SK-N-MC (cell line): ENCODE measurements around the gene MEIOB.

Source experiments
- EZH2 ChIP-seq: fragments of 200-600 bp; sonication (generic); IDR thresholded peaks from one replicate; pipeline ENCODE4 v1.6.1; 2017; ENCODE audit warnings: antibody characterized with exemption
- FOXP2 ChIP-seq: optimal IDR thresholded peaks from 2 replicates; pipeline ENCODE3; 2011; ENCODE audit warnings: mild to moderate bottlenecking, moderate library complexity; ENCODE audit not compliant: insufficient read depth; ENCODE audit errors: extremely low read length, control extremely low read depth
- POLR2AphosphoS5 ChIP-seq: IDR thresholded peaks from 2 replicates; pipeline ENCODE4 v1.6.1; 2012; ENCODE audit warnings: mild to moderate bottlenecking, low read depth, low read length, borderline replicate concordance

DNA sequence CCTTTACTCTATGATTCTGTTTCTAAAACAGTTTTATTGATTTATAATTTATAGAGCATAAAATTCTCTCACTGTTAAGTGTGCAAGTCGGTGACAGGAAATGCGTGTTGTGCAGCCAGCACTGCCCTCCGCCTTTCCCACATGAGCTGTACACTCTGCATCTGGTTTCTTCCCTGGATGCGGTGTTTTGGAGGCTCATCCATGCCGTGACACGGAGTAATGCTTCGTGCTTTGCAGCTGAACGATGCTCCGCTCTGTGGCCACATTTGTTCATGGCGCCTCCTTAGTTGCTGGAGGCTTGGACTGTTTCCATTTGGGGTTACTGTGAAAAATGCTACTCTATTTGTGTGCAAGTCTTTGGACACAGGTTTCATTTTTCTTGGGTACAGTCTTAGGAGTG, 71.3 kb downstream of the MEIOB start:
- TF ChIP-seq POLR2AphosphoS5 (no peak), EZH2 (no peak), FOXP2 (no peak)
